HG02623 (cell line): ENCODE data around the gene HHAT.

ENCODE experiments used
- ATAC-seq: cut with Tn5 transposase; IDR thresholded peaks from one replicate; pipeline ENCODE4 v1.9.1; 2021; ENCODE audit warnings: moderate library complexity; ENCODE audit not compliant: unreplicated experiment

Gene HHAT

DNA sequence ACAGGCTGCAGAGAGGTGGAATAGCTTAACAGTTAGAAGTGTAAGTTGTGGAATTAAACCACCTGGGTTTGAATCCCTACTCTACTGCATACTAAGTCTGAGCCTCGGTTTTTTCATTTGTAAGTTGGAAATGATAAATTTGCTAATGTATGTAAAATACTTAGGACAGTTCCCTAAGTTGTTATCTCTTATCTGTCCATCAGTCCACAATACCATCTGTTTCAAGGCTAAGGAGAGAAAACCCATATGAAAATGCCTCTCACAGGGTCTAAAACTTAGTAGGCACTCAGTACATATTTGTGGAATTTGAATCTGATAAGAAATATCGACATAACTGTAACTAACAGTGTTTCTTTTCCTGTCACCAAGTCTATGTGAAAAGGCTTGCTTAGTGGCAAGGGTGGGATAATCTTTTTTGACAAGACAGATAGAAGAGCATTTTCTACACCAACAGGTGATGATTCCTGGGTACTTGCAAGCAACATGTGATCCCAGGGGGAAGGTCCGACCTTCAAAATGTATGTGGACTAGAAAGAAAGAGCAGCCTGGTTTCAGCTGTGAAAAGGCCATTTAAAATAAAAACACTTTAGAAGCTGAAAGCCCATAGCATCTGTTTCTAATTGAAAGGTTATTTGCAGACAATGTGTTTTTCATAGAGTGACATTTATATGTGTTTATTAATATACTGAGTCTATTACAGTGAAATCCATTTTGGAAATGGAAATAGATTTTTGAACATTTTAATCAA lies 202.9 kb downstream of the HHAT start:
- no peak for ATAC-seq

DNA sequence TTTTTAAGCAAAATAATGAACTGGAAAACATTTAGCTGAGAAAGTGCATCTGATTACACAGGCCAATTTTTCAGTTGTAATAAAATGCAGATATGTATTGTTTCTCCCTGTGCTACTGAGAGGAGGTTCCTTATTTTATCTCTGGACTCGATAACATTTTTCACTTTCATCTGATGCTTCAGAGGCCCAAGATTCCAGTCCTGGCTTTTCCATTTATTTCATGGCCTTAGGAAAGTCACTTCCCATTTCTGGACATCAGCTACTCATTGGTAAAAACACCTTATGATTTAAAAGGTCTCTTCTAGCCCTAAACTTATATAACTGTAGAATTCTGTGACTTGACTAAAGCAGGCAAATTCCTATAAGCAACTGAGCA lies 203.5 kb downstream of the HHAT start:
- ATAC-seq = no peak

DNA sequence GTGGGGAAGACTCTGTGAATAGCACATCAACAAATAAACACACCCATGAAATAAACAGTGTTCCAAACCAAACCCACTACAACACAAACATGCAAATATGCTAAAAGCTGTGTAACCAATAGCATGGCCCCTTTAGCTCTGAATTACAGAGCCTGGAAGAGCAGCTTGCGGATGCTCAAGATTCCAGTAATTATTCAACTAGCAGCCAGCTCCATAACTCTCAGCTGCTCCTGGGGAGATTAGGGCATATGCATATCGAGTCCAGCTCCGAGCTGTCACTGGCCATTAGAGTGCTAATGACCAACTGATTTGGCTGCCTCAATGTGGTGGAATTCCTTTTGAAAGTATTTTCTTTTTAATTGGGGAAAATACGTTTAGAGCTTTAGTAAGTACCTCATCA lies 207.1 kb downstream of the HHAT start:
- ATAC-seq = no peak

DNA sequence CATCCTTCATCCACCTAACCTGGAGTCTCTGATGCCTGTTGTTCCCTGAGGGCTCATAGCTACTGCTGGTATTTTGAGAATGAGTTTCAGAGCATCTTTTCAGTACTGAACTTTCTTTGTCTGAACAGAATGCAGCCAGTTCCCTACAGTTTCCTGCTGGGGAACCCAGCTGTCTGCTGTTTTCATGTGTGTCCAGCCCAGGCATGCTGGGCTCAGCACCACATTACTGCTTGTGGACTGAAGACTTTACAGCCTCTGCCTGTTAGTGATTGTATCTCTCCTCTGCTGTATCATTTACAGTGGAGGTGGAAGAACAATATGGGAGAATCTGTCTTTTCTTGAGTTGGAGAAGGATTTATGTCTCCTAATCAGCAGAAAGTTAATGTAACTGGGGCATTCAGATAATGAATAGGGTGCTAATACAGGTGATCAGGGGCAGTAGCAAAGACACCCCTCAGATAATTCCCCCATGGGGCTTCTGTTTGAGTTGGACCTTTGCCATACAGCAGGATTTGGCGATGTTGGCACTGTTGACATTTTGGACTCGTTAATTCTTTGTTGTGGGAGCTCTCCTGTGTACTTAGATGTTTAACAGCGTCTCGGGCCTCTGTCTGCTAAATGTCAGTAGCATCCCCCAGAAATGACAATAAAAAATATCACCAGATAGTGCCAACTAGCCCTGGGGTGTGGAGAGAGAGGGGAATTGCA lies 207.7 kb downstream of the HHAT start:
- no peak for ATAC-seq

DNA sequence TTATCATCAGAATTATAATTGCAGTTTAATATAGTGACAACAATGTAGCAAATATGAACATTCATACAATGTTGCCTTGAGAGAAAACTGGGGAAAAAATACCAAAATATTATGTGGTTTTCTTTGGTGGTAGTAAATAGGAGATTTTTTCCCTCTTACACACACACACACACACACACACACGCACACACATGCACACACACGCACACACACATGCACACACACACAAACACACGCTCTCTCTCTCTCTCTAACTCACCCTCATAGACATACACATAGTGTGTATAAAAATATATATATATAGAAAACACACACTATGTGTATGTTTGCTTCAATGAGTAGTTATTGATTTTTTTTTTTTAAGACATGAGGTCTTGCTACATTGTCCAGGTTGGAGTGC lies 211.6 kb downstream of the HHAT start:
- ATAC-seq = no peak

DNA sequence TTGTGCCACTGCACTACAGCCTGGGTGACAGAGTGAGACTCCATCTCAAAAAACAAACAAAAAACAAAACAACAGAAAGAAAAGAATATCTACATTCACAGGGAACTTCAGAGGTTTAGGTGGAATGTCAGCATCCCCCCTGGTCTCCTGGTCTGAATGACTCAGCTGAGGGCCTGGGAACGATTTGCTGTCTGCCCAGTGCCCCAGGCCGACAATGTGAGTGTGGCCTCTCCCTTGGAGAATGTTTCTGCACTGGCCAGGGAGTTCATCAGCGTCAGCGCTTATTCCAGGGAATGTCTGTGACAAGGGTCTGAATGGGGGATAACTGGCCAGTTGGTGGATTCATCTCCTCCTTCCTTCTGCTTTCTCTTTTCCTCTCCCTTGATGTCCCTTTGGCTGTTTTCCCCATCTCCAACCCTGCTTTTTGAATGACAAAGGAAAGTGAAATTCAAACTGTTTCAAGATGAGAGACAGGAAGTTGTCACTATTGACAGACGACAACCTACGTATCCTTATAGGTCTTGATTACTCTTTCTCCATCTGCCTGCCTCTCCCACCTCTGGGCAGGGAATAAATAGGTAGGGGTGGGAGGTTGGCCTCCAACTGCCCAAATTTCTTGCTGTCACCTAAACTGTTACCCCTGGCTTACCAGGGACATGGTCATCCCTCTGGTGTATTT lies 213.1 kb downstream of the HHAT start:
- no peak for ATAC-seq

DNA sequence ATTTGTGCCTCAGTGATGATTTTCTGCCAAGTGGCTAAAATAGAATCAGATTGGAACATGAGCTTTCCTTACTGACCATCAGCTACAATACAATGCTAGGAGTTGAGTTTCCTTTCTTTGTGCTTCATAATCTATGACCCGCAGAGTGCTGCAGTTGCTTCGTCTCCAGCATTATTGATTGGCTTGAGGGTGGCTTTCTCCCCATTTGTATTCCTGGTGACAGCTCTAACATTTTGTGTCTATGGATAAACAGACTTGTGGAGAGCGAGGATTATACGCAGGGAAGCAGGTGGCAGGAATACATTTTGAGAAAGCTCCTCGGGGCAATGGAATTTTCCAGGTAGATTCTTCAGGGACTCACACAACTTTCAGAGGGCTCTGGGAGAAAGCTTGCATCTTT lies 223.2 kb downstream of the HHAT start:
- ATAC-seq = no peak

DNA sequence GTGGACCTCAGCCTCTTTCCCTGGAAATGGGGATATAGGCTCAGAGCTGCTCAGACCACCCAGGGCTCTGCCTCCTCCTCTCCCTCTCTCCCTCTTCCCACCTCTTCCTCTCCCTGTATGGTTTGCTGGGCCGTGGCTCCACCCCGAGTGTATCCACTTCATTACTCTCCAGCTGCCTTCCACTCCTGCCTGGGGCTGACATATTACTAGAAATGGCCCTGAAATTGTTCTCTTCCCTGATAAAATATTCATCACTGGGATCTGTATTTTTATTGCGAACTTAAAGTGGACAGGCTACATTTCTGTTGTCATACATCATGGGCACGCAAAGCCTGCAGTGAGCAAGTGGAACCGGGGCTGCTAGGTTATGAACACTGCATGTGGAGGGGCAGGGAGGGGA lies 225.0 kb downstream of the HHAT start:
- ATAC-seq = no peak

DNA sequence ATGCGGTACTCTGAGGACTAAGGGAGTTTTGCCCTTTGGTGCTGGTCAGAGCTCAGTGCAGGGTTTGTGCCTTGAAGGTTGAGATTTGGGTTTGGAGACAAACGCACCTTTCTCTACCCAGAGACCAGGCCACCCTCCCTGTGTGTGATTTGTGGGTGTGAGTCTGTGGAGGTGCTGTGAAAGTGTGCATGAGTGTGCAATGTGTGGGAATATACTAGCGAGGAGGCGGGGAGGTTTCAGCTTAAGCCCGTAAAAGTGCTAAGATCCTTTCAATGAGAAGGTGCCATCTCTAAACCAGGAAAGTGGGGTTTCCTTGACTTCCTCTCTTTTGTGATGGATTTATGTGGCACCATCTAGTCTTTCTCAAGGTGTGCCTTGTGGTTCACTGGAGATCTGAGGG lies 225.7 kb downstream of the HHAT start:
- no peak for ATAC-seq

DNA sequence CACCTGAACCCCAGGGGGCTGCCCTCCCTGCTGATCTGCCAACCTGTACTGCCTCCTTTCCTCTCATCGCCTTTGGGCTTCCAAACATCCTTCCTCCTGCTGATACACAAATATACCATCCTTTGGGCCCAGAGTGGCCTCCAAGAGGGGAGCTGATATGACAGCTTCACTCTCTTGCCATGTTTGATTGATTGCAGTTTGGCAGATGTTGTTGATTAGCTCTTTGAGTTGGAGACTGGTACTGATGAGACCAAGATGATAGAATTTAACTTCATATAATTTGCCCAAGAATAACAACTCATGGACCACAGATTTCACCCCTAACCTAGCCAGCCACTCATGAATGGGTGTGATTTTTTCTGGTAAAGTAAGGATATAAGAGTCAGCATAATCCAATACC lies 227.8 kb downstream of the HHAT start:
- no peak for ATAC-seq

DNA sequence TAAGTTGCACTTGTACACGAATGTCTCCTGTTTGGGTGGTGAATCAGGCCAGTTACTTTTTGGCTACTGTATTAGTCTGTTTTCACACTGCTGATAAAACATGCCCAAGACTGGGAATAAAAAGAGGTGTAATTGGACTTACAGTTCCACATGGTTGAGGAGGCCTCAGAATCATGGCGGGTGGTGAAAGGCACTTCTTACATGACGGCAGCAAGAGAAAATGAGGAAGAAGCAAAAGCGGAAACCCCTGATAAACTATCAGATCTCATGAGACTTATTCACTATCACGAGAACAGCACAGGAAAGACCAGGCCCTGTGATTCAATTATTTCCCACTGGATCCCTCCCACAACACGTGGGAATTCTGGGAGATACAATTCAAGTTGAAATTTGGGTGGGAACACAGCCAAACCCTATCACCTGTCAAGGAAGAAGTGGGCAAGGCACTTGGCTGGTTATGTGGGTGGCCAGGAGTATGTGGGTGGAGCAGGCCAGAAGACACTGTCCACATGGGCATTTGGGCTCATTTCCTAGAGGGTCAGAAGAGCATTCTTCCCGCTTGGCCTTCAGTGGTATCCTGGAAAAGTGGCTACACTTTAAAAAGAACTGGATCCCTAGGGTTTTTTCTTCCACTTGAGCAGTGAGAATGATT lies 228.8 kb downstream of the HHAT start:
- ATAC-seq = no peak

DNA sequence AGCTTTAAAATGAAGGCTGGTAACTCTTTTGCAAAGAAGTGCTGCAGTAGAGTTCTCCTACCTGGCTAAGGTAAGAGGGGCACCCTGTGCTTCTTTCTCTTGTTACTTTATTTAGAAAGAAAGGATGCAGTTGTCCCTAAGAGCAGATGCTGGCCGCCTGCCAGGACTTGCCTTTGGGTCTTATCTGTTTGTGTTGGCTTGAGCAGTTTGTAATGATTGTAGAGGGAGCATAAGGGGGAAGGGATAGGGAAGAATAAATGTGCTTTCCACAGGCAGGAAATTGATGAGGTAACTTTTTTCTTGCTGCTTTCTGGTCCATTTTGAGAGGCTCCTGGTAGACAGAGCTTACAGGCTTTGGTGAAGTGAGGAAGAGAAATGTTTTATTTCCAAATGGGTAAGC lies 229.6 kb downstream of the HHAT start:
- no peak for ATAC-seq

DNA sequence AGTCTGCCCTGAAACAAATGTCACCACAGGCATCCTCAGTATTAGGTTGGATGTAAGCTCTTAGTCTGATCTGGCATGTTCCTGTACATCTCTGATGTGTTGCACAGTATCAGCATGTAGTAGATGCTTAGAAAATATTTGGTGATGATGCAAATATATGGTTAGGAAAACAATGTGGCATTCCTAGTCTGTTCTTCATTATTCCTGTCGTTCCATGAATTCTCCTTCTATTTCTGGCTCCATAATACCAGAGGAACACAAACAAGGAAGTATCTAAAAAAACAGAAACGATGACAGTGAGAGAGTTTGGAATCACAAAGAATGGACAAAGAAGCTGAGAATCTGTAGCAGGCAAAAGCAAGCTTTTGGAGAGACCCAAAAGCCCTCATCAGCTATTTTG lies 236.6 kb downstream of the HHAT start:
- no peak for ATAC-seq

DNA sequence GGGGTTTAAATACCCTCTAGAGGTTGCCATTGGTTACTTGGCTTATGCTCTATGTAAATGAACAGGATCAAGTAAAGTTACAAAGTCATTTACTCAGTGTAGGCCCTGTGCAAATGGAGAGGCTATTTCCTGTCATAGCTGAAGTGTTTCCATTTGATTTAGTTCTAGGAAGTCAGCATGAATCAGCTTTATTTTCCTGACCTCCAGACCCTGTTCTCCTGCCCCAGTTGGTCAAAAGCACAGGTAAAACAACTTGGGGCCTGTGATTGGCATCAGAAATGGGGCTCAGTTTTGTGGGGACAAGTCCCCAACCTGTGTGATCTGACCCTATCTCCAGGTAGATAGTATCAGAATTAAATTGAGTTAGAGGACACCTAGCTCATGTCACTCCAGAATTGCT lies 239.9 kb downstream of the HHAT start:
- ATAC-seq = no peak

DNA sequence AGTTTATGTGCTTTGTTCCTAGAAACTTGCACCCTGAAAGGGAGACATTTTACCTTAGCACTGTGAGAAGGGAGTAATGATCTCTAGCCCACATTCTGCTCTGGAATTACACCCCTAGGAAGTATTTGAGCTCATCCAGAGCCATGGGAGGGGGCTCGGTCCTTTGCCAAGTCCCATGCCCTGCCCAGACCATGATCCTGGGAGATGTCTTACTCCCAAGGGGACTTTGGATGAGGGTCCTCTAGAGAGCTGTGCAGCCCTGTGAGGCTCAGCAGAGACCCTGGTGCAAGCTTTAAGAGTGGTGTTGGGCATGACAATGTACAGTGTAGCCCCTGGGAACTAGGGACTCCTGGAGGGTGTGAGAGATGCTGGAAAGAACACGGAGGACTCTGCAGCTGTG lies 241.4 kb downstream of the HHAT start:
- no peak for ATAC-seq

DNA sequence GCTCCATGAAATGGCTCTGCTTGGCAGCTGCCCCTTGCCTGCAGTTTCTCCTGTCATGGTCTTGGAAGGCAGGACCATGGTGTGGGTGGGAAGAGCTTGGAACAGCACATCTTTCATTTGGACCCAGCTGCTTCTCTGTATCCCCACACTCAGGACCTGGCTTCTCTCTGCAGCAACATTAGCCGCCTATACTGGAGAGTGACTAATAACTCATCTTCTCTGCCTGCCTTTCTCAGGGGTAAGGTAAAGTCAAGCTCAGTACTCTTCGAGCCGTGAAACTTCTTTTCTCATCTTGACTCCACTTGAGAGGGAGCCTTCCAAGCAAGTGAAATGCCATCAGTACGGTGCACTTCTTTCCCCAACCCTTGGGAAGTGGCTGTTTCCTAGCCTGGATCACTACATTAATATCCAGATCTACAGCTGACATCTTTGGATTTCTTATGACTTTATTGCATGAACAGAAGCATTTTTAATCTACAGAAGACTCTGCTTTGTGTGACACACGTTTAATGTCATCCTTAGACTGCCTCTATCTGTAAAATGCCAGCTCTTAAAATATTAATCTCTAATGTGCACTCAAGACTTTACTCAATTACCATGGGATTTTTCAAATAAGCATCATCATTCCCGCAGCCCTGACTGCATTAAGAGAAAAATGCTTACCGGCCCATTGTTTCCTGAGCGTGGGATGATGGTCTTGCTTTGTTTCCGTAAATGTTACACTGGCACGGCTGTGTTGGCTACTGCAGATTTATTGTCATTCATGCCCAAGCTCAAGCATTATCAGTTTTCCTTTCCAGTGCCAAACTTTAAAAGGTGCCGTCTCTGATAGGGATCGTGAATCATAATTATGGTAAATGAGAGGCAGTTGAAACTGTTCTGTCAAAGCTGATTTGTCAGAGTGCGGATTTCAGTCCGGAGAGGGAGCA lies 242.9 kb downstream of the HHAT start:
- ATAC-seq = no peak

DNA sequence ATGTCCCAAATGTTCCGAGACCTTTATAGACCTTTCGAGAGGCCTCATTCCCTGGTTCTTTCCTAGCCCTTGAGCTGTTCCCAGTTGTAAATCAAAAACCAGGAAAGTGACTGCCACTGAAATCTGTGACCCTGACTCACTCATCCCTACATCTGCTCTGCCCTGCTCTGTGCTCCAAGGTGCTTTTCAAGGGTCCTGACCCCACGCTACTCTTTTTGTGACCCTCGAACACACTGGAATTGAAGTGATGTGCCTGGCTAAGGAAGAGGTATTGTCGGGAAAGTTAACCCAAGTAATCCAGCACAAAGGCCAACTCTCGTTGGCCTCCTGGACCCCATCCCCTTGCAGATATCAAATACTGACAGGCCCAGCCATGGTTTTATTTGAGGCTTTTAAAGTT lies 244.4 kb downstream of the HHAT start:
- ATAC-seq = no peak

DNA sequence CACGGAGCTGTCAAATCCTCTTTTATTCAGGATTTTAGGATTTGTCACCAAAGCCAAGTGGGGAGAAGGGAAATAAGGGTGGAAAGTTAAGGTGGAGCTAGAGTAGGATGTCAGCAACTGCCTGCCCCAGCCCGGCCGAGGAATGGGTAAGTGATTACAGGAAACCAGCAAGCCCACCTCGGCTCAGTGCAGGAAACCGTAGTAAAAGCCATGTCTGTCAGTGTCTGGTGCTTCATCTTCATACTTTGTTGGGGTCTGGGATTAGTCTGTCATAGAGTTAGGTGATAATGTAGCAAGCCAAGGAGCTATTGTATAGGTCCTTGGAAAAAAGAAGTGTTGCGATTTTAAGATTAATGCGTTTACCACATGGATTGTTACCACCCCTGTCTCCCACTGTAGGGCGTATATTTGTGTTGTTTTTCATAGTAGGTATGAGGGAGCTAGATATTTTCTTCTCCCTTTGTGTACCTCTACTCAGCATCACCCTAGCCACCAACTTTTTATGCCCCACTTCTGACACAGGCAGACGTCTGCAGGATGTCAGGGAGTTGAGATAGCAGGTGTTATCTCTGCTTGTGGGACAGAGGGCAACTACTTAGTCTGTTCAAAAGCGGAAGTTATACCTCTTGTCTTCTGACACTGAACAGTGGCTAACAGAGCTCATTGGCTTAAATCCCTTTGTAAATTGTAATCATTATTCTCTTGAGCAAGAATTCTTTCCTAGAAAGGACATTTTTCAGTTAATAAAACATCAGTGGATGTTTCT lies 253.7 kb downstream of the HHAT start:
- no peak for ATAC-seq

DNA sequence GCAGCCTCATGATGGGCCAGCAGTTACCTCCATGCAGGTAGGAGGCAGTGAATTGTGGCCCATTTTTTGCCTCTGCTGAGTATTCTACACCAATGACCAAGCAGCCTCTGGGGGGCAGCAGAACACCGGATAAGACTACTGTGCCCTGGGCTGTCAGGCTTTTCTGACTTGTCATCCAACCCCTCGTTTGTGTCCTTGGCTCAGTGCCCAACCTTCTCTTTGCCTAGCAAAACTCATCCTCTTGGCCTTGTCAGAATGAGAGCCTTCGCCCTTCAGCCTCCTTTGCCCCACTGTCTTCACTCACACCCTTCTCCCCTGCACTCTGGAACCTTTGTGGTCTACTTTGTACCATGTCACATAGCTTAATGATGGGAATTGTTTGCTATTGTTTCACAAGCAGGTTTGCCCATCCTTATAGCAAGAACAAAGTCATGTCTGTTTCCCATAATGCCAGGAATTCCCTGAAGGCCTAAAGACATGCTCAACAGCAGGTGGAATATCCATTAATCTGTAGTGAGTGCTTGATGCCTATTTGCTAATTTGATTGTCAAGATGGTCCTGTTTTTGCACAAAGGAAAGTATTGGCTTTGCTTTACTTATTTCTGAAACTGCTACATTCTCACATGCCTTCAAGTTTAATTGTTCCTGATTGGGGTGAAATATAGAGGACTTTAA lies 255.9 kb downstream of the HHAT start:
- peak; percentile 76 for ATAC-seq
